ENCODE measurements around the gene RABL3. TPM values are rescaled to one million over a fixed set of nuclear protein-coding genes. Genes with fewer than 3 reads are reported as not detected.

RABL3 gene
- total RNA-seq, 1 experiment from 2014 or later = 14.6 TPM

DNA sequence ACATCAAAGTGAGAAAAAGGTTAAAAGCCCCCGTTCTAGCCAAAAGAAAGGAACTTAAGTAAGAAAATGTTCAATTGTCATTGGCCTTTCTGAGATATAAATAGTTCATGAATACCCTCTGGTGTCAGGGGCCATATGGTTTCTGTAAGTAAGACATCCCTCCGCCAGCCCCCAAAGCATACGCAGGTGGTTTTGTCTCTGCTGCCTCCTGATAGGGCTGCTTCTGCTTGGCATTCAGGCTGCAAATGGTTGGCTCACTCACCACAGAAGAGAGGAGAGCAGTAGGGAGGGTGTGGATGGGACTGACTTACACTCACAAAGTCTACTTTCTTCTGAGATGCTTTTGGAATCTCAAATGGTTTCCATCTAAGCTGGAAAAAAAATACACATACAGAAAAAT, 90.0 kb downstream of the RABL3 start:
- TF ChIP-seq CTCF (IDR thresholded peaks at IDR 0.05; ENCODE audit: unreplicated experiment) = no peak
- no TSS peak for BruUV-seq (replicated peaks)
- intact Hi-C loops (cut with micrococcal nuclease; ENCODE audit: unreplicated experiment) = no loop called here
- DNase-seq = no peak
- CTCF ChIA-PET = no interaction called here
- Mint-ChIP-seq H3K9me3 (ENCODE audit: low read depth, unreplicated experiment) (no peaks in the 10 kb centered on the region), H3K27me3 (ENCODE audit: unreplicated experiment) (no peaks in the 10 kb centered on the region), H3K27ac (ENCODE audit: unreplicated experiment) (no peak overlapping the region), H3K4me1 (ENCODE audit: low read depth, unreplicated experiment) (no peaks in the 10 kb centered on the region), H3K36me3 (ENCODE audit: insufficient read depth, unreplicated experiment) (no peaks in the 10 kb centered on the region), H3K4me3 (ENCODE audit: low read depth, unreplicated experiment) (no peak overlapping the region)

- no peaks in the 10 kb centered on the region for H3K9me3 Mint-ChIP-seq (ENCODE audit: low read depth, unreplicated experiment)
- no peaks in the 10 kb centered on the region for H3K36me3 Mint-ChIP-seq (ENCODE audit: insufficient read depth, unreplicated experiment)
- H3K4me1 Mint-ChIP-seq (ENCODE audit: low read depth, unreplicated experiment) = no peaks in the 10 kb centered on the region
- CTCF ChIA-PET = no interaction called here
- TF ChIP-seq CTCF (IDR thresholded peaks at IDR 0.05; ENCODE audit: unreplicated experiment) = no peak
- intact Hi-C loops (cut with micrococcal nuclease; ENCODE audit: unreplicated experiment) = no loop called here
- no TSS peak for BruUV-seq (replicated peaks)
- H3K4me3 Mint-ChIP-seq (ENCODE audit: low read depth, unreplicated experiment) = no peak overlapping the region
- no peak overlapping the region for H3K27ac Mint-ChIP-seq (ENCODE audit: unreplicated experiment)
- DNase-seq = no peak
- no peaks in the 10 kb centered on the region for H3K27me3 Mint-ChIP-seq (ENCODE audit: unreplicated experiment)
Observed at GRCh38 chr3:120650311-120650710, 92.0 kb downstream of the RABL3 start.

DNA sequence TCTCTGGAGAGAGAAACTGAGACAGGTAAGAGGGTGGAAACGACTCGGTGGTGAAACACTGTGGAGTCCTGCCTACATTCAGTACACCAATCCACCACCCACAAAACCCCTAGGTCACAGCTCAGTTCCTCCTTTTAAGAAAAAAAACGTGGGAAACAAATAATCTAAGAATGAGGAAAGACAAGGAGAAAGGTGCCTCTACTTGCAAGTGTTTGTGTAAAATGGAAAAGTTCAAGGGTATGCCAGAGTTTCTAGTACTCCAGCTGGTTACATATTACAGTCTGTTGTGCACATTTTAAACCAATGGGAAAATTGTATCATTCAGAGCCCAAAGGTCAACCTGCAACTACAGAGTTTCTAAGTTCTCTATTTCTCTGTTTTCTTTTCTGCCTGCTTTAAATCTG, 92.5 kb downstream of the RABL3 start:
- Mint-ChIP-seq H3K9me3 (ENCODE audit: low read depth, unreplicated experiment) (no peaks in the 10 kb centered on the region), H3K36me3 (ENCODE audit: insufficient read depth, unreplicated experiment) (no peaks in the 10 kb centered on the region), H3K4me1 (ENCODE audit: low read depth, unreplicated experiment) (no peaks in the 10 kb centered on the region), H3K27ac (ENCODE audit: unreplicated experiment) (no peak overlapping the region), H3K27me3 (ENCODE audit: unreplicated experiment) (no peaks in the 10 kb centered on the region), H3K4me3 (ENCODE audit: low read depth, unreplicated experiment) (no peak overlapping the region)
- no peak for DNase-seq
- CTCF ChIA-PET = no interaction called here
- no TSS peak for BruUV-seq (replicated peaks)
- intact Hi-C loops (cut with micrococcal nuclease; ENCODE audit: unreplicated experiment) = no loop called here
- no peak for TF ChIP-seq CTCF (IDR thresholded peaks at IDR 0.05; ENCODE audit: unreplicated experiment)

GRCh38 chr3:120648290-120648689, 94.0 kb downstream of the RABL3 start:
- H3K4me3 Mint-ChIP-seq (ENCODE audit: low read depth, unreplicated experiment) = no peak overlapping the region
- no peak for TF ChIP-seq CTCF (IDR thresholded peaks at IDR 0.05; ENCODE audit: unreplicated experiment)
- no TSS peak for BruUV-seq (replicated peaks)
- intact Hi-C loops (cut with micrococcal nuclease; ENCODE audit: unreplicated experiment) = no loop called here
- H3K4me1 Mint-ChIP-seq (ENCODE audit: low read depth, unreplicated experiment) = no peaks in the 10 kb centered on the region
- CTCF ChIA-PET = no interaction called here
- H3K27me3 Mint-ChIP-seq (ENCODE audit: unreplicated experiment) = no peaks in the 10 kb centered on the region
- no peaks in the 10 kb centered on the region for H3K9me3 Mint-ChIP-seq (ENCODE audit: low read depth, unreplicated experiment)
- H3K27ac Mint-ChIP-seq (ENCODE audit: unreplicated experiment) = no peak overlapping the region
- H3K36me3 Mint-ChIP-seq (ENCODE audit: insufficient read depth, unreplicated experiment) = no peaks in the 10 kb centered on the region
- no peak for DNase-seq

Data from Calu3 (cell line).